B cell (primary cell): Measurements from ENCODE around the gene EXOC3L2. TPM values are rescaled to one million over a fixed set of nuclear protein-coding genes. Genes with fewer than 3 reads are reported as not detected.

Experiments used
- ATAC-seq: fragments of 200-7000 bp; cut with Tn5 transposase; one replicate; pipeline ENCODE4 v1.10.0; 2021; ENCODE audit warnings: low read depth, mild to moderate bottlenecking, moderate number of reproducible peaks, moderate library complexity
- CTCF ChIA-PET: fragments of 350-600 bp; sonication (Branson Sonifier 250); formaldehyde crosslinking; loops from one replicate; lab custom pipeline; 2021; ENCODE audit warnings: antibody characterized with exemption, inconsistent platforms; lab: Charles Lee
- POLR2A ChIA-PET: fragments of 350-600 bp; sonication (Branson Sonifier 250); formaldehyde crosslinking; loops from one replicate; lab custom pipeline; 2021; ENCODE audit warnings: antibody characterized with exemption; lab: Charles Lee
- DNase-seq: peaks from one replicate; pipeline ENCODE4 v3.0.0; 2013
- H2AFZ ChIP-seq: 2 replicates; pipeline ENCODE4 v1.6.1; 2012; ENCODE audit warnings: mild to moderate bottlenecking, low read depth, low read length; ENCODE audit not compliant: insufficient read depth, poor library complexity, severe bottlenecking
- H3K27ac ChIP-seq, 2 donors: 1 replicate in 1 of 2; 2 replicates in 1 of 2; pipeline ENCODE4 v1.5.1; 2012 to 2013; ENCODE audit warnings: low read length in 2 of 2, mild to moderate bottlenecking in 2 of 2, moderate library complexity in 1 of 2
- H3K27me3 ChIP-seq, 4 experiments: fragments of 200-600 bp in 1 of 4; sonication (generic) in 1 of 4; replicated peaks in 1 of 4; 1 replicate in 2 of 4; 2 replicates in 2 of 4; pipeline versions ENCODE4 v1.6.1 to v1.7.0; 2013 to 2016; ENCODE audit warnings: low read length in 3 of 4, mild to moderate bottlenecking in 2 of 4, mixed read lengths in 1 of 4, moderate library complexity in 1 of 4; ENCODE audit not compliant: insufficient read depth in 4 of 4, control insufficient read depth in 3 of 4; ENCODE audit errors: control extremely low read depth in 1 of 4
- H3K36me3 ChIP-seq, 2 experiments: replicated peaks in 1 of 2; 1 replicate in 1 of 2; 2 replicates in 1 of 2; pipeline versions ENCODE4 v1.6.1 to v1.7.1; 2013; ENCODE audit warnings: low read length in 1 of 2; ENCODE audit not compliant: insufficient read depth in 2 of 2, control insufficient read depth in 1 of 2; ENCODE audit errors: control extremely low read depth in 1 of 2, extremely low read depth in 1 of 2
- H3K4me1 ChIP-seq, 2 donors: fragments of 200-600 bp in 1 of 2; sonication (generic) in 1 of 2; 1 replicate in 1 of 2; 2 replicates in 1 of 2; pipeline versions ENCODE4 v1.5.1 to v1.6.1; 2013 to 2017; ENCODE audit warnings: low read length in 2 of 2; ENCODE audit not compliant: control insufficient read depth in 2 of 2, insufficient read depth in 2 of 2
- H3K4me2 ChIP-seq: replicated peaks from 2 replicates; pipeline ENCODE3; 2012; ENCODE audit warnings: mild to moderate bottlenecking, low read depth, low read length; ENCODE audit not compliant: poor library complexity, severe bottlenecking
- H3K4me3 ChIP-seq, 5 experiments: fragments of 200-600 bp in 1 of 5; sonication (generic) in 1 of 5; 1 replicate in 3 of 5; 2 replicates in 2 of 5; pipeline versions ENCODE4 v1.5.1 to v1.7.0; 2011 to 2016; ENCODE audit warnings: low read length in 4 of 5, mild to moderate bottlenecking in 4 of 5, low read depth in 2 of 5, control low read depth in 1 of 5, moderate library complexity in 1 of 5; ENCODE audit not compliant: insufficient read depth in 1 of 5; ENCODE audit errors: control extremely low read depth in 1 of 5, extremely low read depth in 1 of 5
- H3K79me2 ChIP-seq: fragments of 200-600 bp; sonication (generic); one replicate; pipeline ENCODE4 v1.6.0; 2016; ENCODE audit warnings: low read length; ENCODE audit not compliant: control insufficient read depth, insufficient read depth
- H3K9ac ChIP-seq: fragments of 200-600 bp; sonication (generic); 2 replicates; pipeline ENCODE4 v1.6.1; 2017; ENCODE audit warnings: mild to moderate bottlenecking, low read length, moderate library complexity
- H3K9me3 ChIP-seq, 3 donors: one replicate each; pipeline versions ENCODE4 v1.6.1 to v1.7.1; 2013; ENCODE audit warnings: low read length in 2 of 3; ENCODE audit not compliant: control insufficient read depth in 2 of 3, insufficient read depth in 1 of 3; ENCODE audit errors: control extremely low read depth in 1 of 3
- H4K20me1 ChIP-seq: 2 replicates; pipeline ENCODE4 v1.6.0; 2012; ENCODE audit warnings: mild to moderate bottlenecking, low read length; ENCODE audit not compliant: insufficient read depth, control insufficient read depth, poor library complexity, severe bottlenecking
- H3K27ac Mint-ChIP-seq: one replicate; pipeline ENCODE4 v1.8.0; 2021; ENCODE audit warnings: mixed read lengths
- H3K27me3 Mint-ChIP-seq: one replicate; pipeline ENCODE4 v1.8.0; 2021; ENCODE audit warnings: mixed read lengths
- H3K4me1 Mint-ChIP-seq: one replicate; pipeline ENCODE4 v1.8.0; 2021; ENCODE audit warnings: mixed read lengths
- H3K4me3 Mint-ChIP-seq: one replicate; pipeline ENCODE4 v1.8.0; 2021; ENCODE audit warnings: mixed read lengths
- H3K9me3 Mint-ChIP-seq: one replicate; pipeline ENCODE4 v1.8.0; 2022; ENCODE audit warnings: mixed read lengths; ENCODE audit not compliant: insufficient read depth
- CTCF ChIP-seq: fragments of 200-600 bp; IDR thresholded peaks from one replicate; pipeline ENCODE4 v1.8.0; 2022; ENCODE audit warnings: antibody characterized with exemption, mild to moderate bottlenecking
- EZH2 ChIP-seq: IDR thresholded peaks from 2 replicates; pipeline ENCODE4 v1.6.1; 2012; ENCODE audit warnings: borderline replicate concordance, low read depth, mild to moderate bottlenecking, moderate library complexity, low read length; ENCODE audit not compliant: insufficient read depth, poor library complexity, severe bottlenecking
- WGBS: methylation state at CpG from one replicate; pipeline ENCODE4 v1.1.5; 2013; ENCODE audit warnings: missing lambda C conversion rate; ENCODE audit not compliant: insufficient coverage; 5-methylcytosine and 5-hydroxymethylcytosine counted together
- intact Hi-C: fragments of 100-400 bp; cut with micrococcal nuclease; formaldehyde crosslinking; loops from one replicate; pipeline ENCODE4 v1.10.0; 2022
- polyA plus RNA-seq: library from polyadenylated mRNA; depleted of rRNA; stranded (reverse); fragments of >200 nt; gene quantifications from 2 replicates; pipeline ENCODE4 v1.2.3, GENCODE V29; 2012
- total RNA-seq, 2 donors: library from RNA; stranded (reverse); fragments of 120-200 nt in 1 of 2; gene quantifications; 1 replicate in 1 of 2; 2 replicates in 1 of 2; pipeline versions ENCODE4 v1.2.3 to v1.2.4, GENCODE V29; 2013 to 2022

The EXOC3L2 gene
- total and polyA plus RNA-seq, 2 donors (not counting 1 experiment from before 2014, with no cell fraction given), result not detected

DNA sequence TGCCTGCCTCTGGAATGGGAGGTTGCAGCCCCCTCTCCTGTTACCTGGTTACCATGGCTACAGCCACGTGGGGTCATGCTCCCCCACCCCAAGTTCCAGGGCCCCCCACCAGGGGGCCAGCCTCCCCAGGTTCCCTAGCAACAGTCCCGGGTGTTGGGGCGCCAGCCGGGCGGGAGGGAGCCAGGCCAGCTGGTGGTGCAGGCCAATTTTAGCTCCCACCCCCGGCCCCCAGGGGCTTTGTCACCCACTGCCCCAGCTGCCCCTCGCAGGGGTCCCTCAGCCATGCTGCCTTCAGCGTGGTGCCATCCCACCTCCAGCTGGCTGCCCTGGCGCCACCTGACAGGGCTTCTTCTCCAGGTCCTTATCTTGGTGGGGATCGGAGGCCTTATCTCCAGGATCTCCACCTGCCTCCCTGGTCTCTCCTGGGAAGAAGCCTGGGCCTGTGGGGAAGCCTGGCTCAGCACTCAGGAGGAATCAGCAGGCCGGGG is 8.9 kb upstream of the EXOC3L2 start:
- peaks cover 51% of the 10 kb centered on the region for H4K20me1 ChIP-seq
- H3K36me3 ChIP-seq, result peaks cover 0 to under 1% of the 10 kb centered on the region in 2 experiments
- no peak overlapping the region for H2AFZ ChIP-seq
- no peaks in the 10 kb centered on the region for H3K9me3 Mint-ChIP-seq
- ATAC-seq (no peak), DNase-seq (peak; percentile 43)
- peaks cover 25 to 34% of the 10 kb centered on the region in 2 donors for H3K4me1 ChIP-seq
- no peak overlapping the region for H3K9ac ChIP-seq
- intact Hi-C loops, result no loop called here
- no peak overlapping the region for H3K27ac ChIP-seq
- H3K27me3 Mint-ChIP-seq, result no peaks in the 10 kb centered on the region
- H3K9me3 ChIP-seq, result no peaks in the 10 kb centered on the region
- no peaks in the 10 kb centered on the region for H3K27me3 ChIP-seq
- TF ChIP-seq CTCF (peak; percentile 40), EZH2 (no peak)
- no peak overlapping the region for H3K27ac Mint-ChIP-seq
- ChIA-PET POLR2A (no interaction called here), CTCF (interaction anchor here (1.4 kb wide), 1 partner anchor 10 kb away, joined by 5 read pairs; no protein-coding TSS in a partner anchor)
- 77% methylated on average over 10 of the region's 11 CpGs for WGBS
- H3K4me3 Mint-ChIP-seq, result peak overlapping the region; percentile 78
- no peak overlapping the region for H3K4me3 ChIP-seq
- peaks cover 32% of the 10 kb centered on the region for H3K4me1 Mint-ChIP-seq
- H3K4me2 ChIP-seq, result peak overlapping the region; percentile 21
- H3K79me2 ChIP-seq, result peaks cover 50% of the 10 kb centered on the region

- Histone ChIP-seq H3K9me3 (no peaks in the 10 kb centered on the region), H3K36me3 (no peaks in the 10 kb centered on the region), H3K4me1 (peaks cover 25 to 37% of the 10 kb centered on the region in 2 donors), H3K4me3 (no peak overlapping the region), H3K4me2 (peak overlapping the region; percentile 21), H3K9ac (no peak overlapping the region), H3K27ac (no peak overlapping the region), H4K20me1 (peaks cover 46% of the 10 kb centered on the region), H3K27me3 (no peaks in the 10 kb centered on the region), H2AFZ (no peak overlapping the region), H3K79me2 (peaks cover 50% of the 10 kb centered on the region)
- H3K4me3 Mint-ChIP-seq, result peak overlapping the region; percentile 78
- ChIA-PET POLR2A (no interaction called here), CTCF (no interaction called here)
- intact Hi-C loops, result no loop called here
- no peaks in the 10 kb centered on the region for H3K9me3 Mint-ChIP-seq
- H3K4me1 Mint-ChIP-seq, result peaks cover 36% of the 10 kb centered on the region
- 73% methylated on average over 7 of the region's 12 CpGs for WGBS
- DNase-seq, result no peak
- no peak overlapping the region for H3K27ac Mint-ChIP-seq
- ATAC-seq, result no peak
- no peak for TF ChIP-seq CTCF
- no peak for TF ChIP-seq EZH2
- no peaks in the 10 kb centered on the region for H3K27me3 Mint-ChIP-seq
Measured at GRCh38 chr19:45253396-45254027, 8.3 kb upstream of the EXOC3L2 start.
